ENCODE data around the gene REXO4.

DNA sequence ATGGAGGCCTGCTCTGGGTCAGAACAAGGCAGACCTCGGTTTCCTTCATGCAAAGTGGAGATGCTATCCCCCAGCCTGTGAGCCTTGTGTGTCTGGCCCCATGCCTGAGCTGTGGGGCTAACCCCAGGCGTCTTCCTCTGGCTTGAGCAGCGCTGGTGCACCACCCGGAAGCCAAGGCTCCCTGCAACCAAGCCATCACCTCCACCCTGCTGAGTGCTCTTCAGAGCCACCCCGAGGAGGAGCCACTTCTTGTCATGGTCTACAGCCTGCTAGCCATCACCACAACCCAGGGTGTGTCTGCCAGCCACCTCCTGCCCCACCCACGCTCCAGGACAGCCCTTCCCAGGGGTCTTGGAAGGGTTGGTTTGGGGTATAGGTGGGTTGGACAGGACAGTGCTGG, 16.2 kb downstream of the REXO4 start:
- TF ChIP-seq ZNF785 (tag by site-specific recombination; IDR thresholded peaks at IDR 0.05): no peak
- TF ChIP-seq, protein P1, sequence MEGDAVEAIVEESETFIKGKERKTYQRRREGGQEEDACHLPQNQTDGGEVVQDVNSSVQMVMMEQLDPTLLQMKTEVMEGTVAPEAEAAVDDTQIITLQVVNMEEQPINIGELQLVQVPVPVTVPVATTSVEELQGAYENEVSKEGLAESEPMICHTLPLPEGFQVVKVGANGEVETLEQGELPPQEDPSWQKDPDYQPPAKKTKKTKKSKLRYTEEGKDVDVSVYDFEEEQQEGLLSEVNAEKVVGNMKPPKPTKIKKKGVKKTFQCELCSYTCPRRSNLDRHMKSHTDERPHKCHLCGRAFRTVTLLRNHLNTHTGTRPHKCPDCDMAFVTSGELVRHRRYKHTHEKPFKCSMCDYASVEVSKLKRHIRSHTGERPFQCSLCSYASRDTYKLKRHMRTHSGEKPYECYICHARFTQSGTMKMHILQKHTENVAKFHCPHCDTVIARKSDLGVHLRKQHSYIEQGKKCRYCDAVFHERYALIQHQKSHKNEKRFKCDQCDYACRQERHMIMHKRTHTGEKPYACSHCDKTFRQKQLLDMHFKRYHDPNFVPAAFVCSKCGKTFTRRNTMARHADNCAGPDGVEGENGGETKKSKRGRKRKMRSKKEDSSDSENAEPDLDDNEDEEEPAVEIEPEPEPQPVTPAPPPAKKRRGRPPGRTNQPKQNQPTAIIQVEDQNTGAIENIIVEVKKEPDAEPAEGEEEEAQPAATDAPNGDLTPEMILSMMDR (tag by site-specific recombination; IDR thresholded peaks at IDR 0.05): no peak

Data from HEK293 (cell line).